ENCODE measurements around the gene SLC9A4.

Gene SLC9A4

GRCh38 chr2:102442967-102443828, 29.8 kb upstream of the SLC9A4 start:
- Histone ChIP-seq H3K36me3 (replicated peaks) (no peaks in the 10 kb centered on the region), H3K27me3 (replicated peaks) (no peaks in the 10 kb centered on the region), H3K4me3 (ENCODE audit: low read depth, low read length) (no peak overlapping the region), H3K27ac (no peak overlapping the region)
- peak; percentile 77 for TF ChIP-seq CTCF (IDR thresholded peaks at IDR 0.05; ENCODE audit: low read depth, low read length, missing control alignments)
- in situ Hi-C loops (cut with HindIII; ENCODE audit: low pct_ligation_motif_present, low sequenced_read_pairs), result no loop called here
- peak; percentile 53 for DNase-seq

- DNase-seq, result no peak
- H3K27ac ChIP-seq, result no peak overlapping the region
- H3K4me3 ChIP-seq (ENCODE audit: low read depth, low read length), result no peak overlapping the region
- H3K36me3 ChIP-seq (replicated peaks), result no peaks in the 10 kb centered on the region
- TF ChIP-seq CTCF (IDR thresholded peaks at IDR 0.05; ENCODE audit: low read depth, low read length, missing control alignments), result no peak
- H3K27me3 ChIP-seq (replicated peaks), result no peaks in the 10 kb centered on the region
- in situ Hi-C loops (cut with HindIII; ENCODE audit: low pct_ligation_motif_present, low sequenced_read_pairs), result no loop called here
Observed at GRCh38 chr2:102444233-102444632, 28.8 kb upstream of the SLC9A4 start.

GRCh38 chr2:102446936-102447335, 26.1 kb upstream of the SLC9A4 start:
- no peak for TF ChIP-seq CTCF (IDR thresholded peaks at IDR 0.05; ENCODE audit: low read depth, low read length, missing control alignments)
- H3K4me3 ChIP-seq (ENCODE audit: low read depth, low read length), result no peak overlapping the region
- in situ Hi-C loops (cut with HindIII; ENCODE audit: low pct_ligation_motif_present, low sequenced_read_pairs), result no loop called here
- H3K27me3 ChIP-seq (replicated peaks), result no peaks in the 10 kb centered on the region
- no peaks in the 10 kb centered on the region for H3K36me3 ChIP-seq (replicated peaks)
- no peak for DNase-seq
- H3K27ac ChIP-seq, result no peak overlapping the region

GRCh38 chr2:102449370-102449974, 23.6 kb upstream of the SLC9A4 start:
- no peak overlapping the region for H3K4me3 ChIP-seq (ENCODE audit: low read depth, low read length)
- H3K27me3 ChIP-seq (replicated peaks), result no peaks in the 10 kb centered on the region
- DNase-seq, result peak; percentile 38
- no peak overlapping the region for H3K27ac ChIP-seq
- no peaks in the 10 kb centered on the region for H3K36me3 ChIP-seq (replicated peaks)
- peak; percentile 77 for TF ChIP-seq CTCF (IDR thresholded peaks at IDR 0.05; ENCODE audit: low read depth, low read length, missing control alignments)
- in situ Hi-C loops (cut with HindIII; ENCODE audit: low pct_ligation_motif_present, low sequenced_read_pairs), result no loop called here

- TF ChIP-seq CTCF (IDR thresholded peaks at IDR 0.05; ENCODE audit: low read depth, low read length, missing control alignments), result no peak
- in situ Hi-C loops (cut with HindIII; ENCODE audit: low pct_ligation_motif_present, low sequenced_read_pairs), result no loop called here
- no peaks in the 10 kb centered on the region for H3K36me3 ChIP-seq (replicated peaks)
- H3K4me3 ChIP-seq (ENCODE audit: low read depth, low read length), result no peak overlapping the region
- DNase-seq, result no peak
- no peaks in the 10 kb centered on the region for H3K27me3 ChIP-seq (replicated peaks)
- no peak overlapping the region for H3K27ac ChIP-seq
Observed at GRCh38 chr2:102451968-102452367, 21.1 kb upstream of the SLC9A4 start.
